AG04450 (cell line): ENCODE results near the gene RBBP4. TPM values are rescaled to one million over a fixed set of nuclear protein-coding genes. Genes with fewer than 3 reads are reported as not detected.

ENCODE experiments used
- CTCF ChIA-PET: fragments of 300-600, 350-600 bp; formaldehyde crosslinking; extraction: SDS; loops from one replicate; lab custom pipeline; 2022; ENCODE audit warnings: antibody characterized with exemption, inconsistent platforms; lab: Charles Lee
- POLR2A ChIA-PET: fragments of 350-600 bp; formaldehyde crosslinking; extraction: SDS; loops from one replicate; lab custom pipeline; 2021; ENCODE audit warnings: antibody characterized with exemption, inconsistent platforms; lab: Yijun Ruan, JAX
- DNase-seq: peaks from one replicate; pipeline ENCODE4 v3.0.0-alpha.2; 2011; ENCODE audit warnings: low read depth, low spot score
- H3K27ac ChIP-seq: one replicate; pipeline ENCODE4 v1.5.1; 2012; ENCODE audit warnings: low read depth, low read length, control low read depth
- H3K27me3 ChIP-seq: one replicate; pipeline ENCODE4 v1.6.0; 2012; ENCODE audit warnings: low read length; ENCODE audit not compliant: control insufficient read depth, insufficient read depth
- H3K4me3 ChIP-seq: 2 replicates; pipeline ENCODE4 v1.5.1; 2011; ENCODE audit warnings: mild to moderate bottlenecking, low read depth, low read length, control low read depth
- H3K9me3 ChIP-seq: 2 replicates; pipeline ENCODE4 v1.5.1; 2012; ENCODE audit warnings: low read length; ENCODE audit not compliant: control insufficient read depth, insufficient read depth
- CTCF ChIP-seq: IDR thresholded peaks from 2 replicates; pipeline ENCODE4 v1.5.1; 2011; ENCODE audit warnings: low read depth, low read length, control low read depth, inconsistent platforms
- polyA plus RNA-seq: library from polyadenylated mRNA; depleted of rRNA; stranded (reverse); fragments of >200 nt; gene quantifications from 2 replicates; pipeline ENCODE4 v1.2.3, GENCODE V29; 2011

RBBP4 gene
- polyA plus RNA-seq, 1 experiment, result 154 TPM

- TF ChIP-seq CTCF, result no peak
- Histone ChIP-seq H3K4me3 (no peak overlapping the region), H3K9me3 (no peaks in the 10 kb centered on the region), H3K27ac (no peak overlapping the region), H3K27me3 (no peaks in the 10 kb centered on the region)
- CTCF ChIA-PET, result interaction anchor here (1.0 kb wide), 1 partner anchor 124 kb away, joined by 3 read pairs; no protein-coding TSS in a partner anchor
- DNase-seq, result no peak
- POLR2A ChIA-PET, result interaction anchor here (0.6 kb wide), 1 partner anchor 180 kb away, joined by 4 read pairs; no protein-coding TSS in a partner anchor
Observed at GRCh38 chr1:32644426-32644825, 6.6 kb upstream of the RBBP4 start.

- Histone ChIP-seq H3K9me3 (no peaks in the 10 kb centered on the region), H3K27me3 (no peaks in the 10 kb centered on the region), H3K27ac (no peak overlapping the region), H3K4me3 (no peak overlapping the region)
- ChIA-PET CTCF (no interaction called here), POLR2A (interaction anchor here (0.7 kb wide), 1 partner anchor 12 kb away, joined by 3 read pairs; no protein-coding TSS in a partner anchor)
- TF ChIP-seq CTCF, result no peak
- no peak for DNase-seq
Observed at GRCh38 chr1:32647308-32648134, 3.5 kb upstream of the RBBP4 start.

- POLR2A ChIA-PET, result interaction anchor here (0.6 to 1.4 kb wide), 12 partner anchors 8 to 398 kb away, joined by 3 to 9 read pairs (median 3); partner anchors contain the start of genes BSDC1 and SYNC
- DNase-seq, result peak; percentile 74
- Histone ChIP-seq H3K27ac (peak within 1 kb of the TSS; percentile 100), H3K27me3 (no peaks in the 10 kb centered on the region), H3K9me3 (no peaks in the 10 kb centered on the region), H3K4me3 (peak within 1 kb of the TSS; percentile 92)
- no peak for TF ChIP-seq CTCF
- CTCF ChIA-PET, result interaction anchor here (0.7 to 1.9 kb wide), 3 partner anchors 131 to 1245 kb away, joined by 3 to 5 read pairs (median 3); no protein-coding TSS in a partner anchor
Observed at GRCh38 chr1:32650248-32650751, 708 bp upstream of the RBBP4 start, which contains the start of gene ZBTB8OS. Gene ZBTB8OS (minus strand): TSS chr1:32650550. CDS start chr1:32650529, 21 bp downstream.

- no peak for TF ChIP-seq CTCF
- H3K27me3 ChIP-seq, result no peaks in the 10 kb centered on the region
- ChIA-PET POLR2A (interaction anchor here (0.6 to 1.4 kb wide), 8 partner anchors 12 to 385 kb away, joined by 3 to 9 read pairs (median 3); partner anchors contain the start of gene SYNC), CTCF (interaction anchor here (0.6 to 1.9 kb wide), 2 partner anchors 64 to 238 kb away, joined by 3 to 5 read pairs; no protein-coding TSS in a partner anchor)
- DNase-seq, result no peak
- H3K4me3 ChIP-seq, result peak overlapping the region; percentile 83
- peak overlapping the region; percentile 91 for H3K27ac ChIP-seq
- H3K9me3 ChIP-seq, result no peaks in the 10 kb centered on the region
Observed at GRCh38 chr1:32651461-32652073, 559 bp downstream of the RBBP4 start.
